22Rv1 (cell line): ENCODE data around the gene NUDT4.
"Not testable (repeated sequence)": the region's sequence is repeated elsewhere in the genome, so short reads cannot be mapped to it uniquely, and the experiment has no call there.

Experiments used
- H3K27ac ChIP-seq: fragments of 450-650 bp; 2 replicates; pipeline ENCODE4 v1.5.1; 2017
- CTCF ChIP-seq: fragments of 450-650 bp; IDR thresholded peaks from 2 replicates; pipeline ENCODE4 v1.5.1; 2017; ENCODE audit warnings: mild to moderate bottlenecking
- ZFX ChIP-seq: fragments of 450-650 bp; IDR thresholded peaks from 2 replicates; pipeline ENCODE4 v1.6.1; 2017; ENCODE audit warnings: antibody characterized with exemption, borderline replicate concordance

The NUDT4 gene

GRCh38 chr12:93427779-93428564 lies 50.2 kb downstream of the NUDT4 start:
- no peak overlapping the region for H3K27ac ChIP-seq
- TF ChIP-seq ZFX (no peak), CTCF (no peak)

- H3K27ac ChIP-seq, result no peak overlapping the region
- no peak for TF ChIP-seq CTCF
- TF ChIP-seq ZFX, result no peak
These were observed 51.7 kb downstream of the NUDT4 start for GRCh38 chr12:93429448-93429847.

- no peak for TF ChIP-seq CTCF
- no peak for TF ChIP-seq ZFX
- H3K27ac ChIP-seq, result no peak overlapping the region
These were observed 52.1 kb downstream of the NUDT4 start for GRCh38 chr12:93429852-93430251.

- no peak overlapping the region for H3K27ac ChIP-seq
- TF ChIP-seq CTCF, result no peak
- no peak for TF ChIP-seq ZFX
These were observed 52.6 kb downstream of the NUDT4 start for GRCh38 chr12:93430280-93430679.

GRCh38 chr12:93432031-93432430 lies 54.3 kb downstream of the NUDT4 start:
- not testable (repeated sequence) for H3K27ac ChIP-seq

- TF ChIP-seq CTCF (no peak), ZFX (no peak)
- H3K27ac ChIP-seq, result no peak overlapping the region
These were observed 56.6 kb downstream of the NUDT4 start for GRCh38 chr12:93434256-93434865.

GRCh38 chr12:93438266-93439050 lies 60.7 kb downstream of the NUDT4 start:
- no peak overlapping the region for H3K27ac ChIP-seq
- TF ChIP-seq ZFX, result no peak
- TF ChIP-seq CTCF, result no peak
